HuH-7 (cell line): ENCODE measurements around the gene PHLDB3.
"Not testable (repeated sequence)": the region's sequence is repeated elsewhere in the genome, so short reads cannot be mapped to it uniquely, and the experiment has no call there.

ENCODE experiments used
- DNase-seq: peaks from one replicate; pipeline ENCODE4 v3.0.0; 2011; ENCODE audit warnings: low spot score

PHLDB3 gene

GRCh38 chr19:43504426-43505185 lies at the start of gene PHLDB3:
Gene PHLDB3 (minus strand): TSS chr19:43504746. CDS start chr19:43504118, 628 bp downstream.
- DNase-seq, result peak; percentile 46

- DNase-seq, result no peak
These were observed 49.1 kb upstream of the PHLDB3 start for GRCh38 chr19:43553656-43554055.

DNA sequence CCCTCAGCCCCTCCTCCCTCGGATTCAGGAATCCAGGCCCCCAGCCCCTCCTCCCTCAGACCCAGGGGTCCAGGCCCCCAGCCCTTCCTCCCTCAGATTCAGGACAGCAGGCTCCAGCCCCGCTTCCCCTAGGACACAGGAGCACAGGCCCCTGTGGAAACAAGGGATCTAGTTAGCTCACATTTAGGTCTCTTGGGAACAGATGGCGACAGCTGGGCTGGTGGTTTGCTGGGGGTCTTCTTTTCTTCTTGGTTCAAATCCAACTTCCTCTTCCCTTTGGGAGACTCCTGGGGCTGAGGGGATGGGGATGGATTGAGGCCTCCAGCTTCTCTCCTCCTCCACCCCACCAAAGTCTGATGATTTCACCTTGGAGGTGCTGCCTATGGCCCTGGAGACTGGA lies 48.1 kb upstream of the PHLDB3 start:
- DNase-seq, result no peak

- DNase-seq, result no peak
These were observed 47.6 kb upstream of the PHLDB3 start for GRCh38 chr19:43552198-43552450.

DNA sequence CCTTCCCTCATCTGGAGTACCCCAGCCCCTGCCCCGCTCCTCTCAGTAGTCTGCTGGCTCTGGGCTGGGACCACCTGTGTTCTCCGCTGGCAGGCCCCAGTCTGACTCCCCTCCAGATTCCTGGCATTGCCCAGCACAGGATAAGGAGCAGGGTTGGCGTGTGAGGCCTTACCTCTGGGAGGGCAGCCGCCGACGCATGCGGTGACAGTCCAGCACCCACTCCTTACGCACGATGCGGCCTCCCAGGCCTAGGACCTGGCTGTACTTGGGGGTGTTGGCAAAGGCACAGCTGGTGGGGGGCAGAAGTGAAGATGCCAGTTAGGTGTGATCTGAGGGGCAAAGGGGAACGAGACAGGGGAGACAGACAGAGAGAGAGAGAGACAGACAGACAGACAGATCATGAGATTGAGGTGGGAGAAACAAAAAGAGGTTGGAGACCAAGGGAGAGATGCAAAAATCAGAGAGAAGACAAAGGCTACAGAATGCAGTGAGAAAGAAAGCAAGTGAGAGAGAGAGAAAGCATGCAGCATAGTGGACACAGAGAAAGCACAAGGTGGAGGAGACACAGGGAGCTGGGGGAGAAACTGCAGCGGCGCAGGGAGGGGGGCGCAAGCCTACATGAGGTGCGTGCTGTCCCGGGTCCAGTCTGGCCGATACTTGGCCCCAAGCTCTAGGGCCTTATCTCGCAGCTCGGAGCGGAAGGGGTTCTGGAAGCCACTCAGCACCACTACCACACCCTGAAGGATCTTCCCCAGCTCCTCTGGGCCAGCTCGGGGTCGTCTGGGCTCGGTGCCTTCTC lies 47.1 kb upstream of the PHLDB3 start:
- DNase-seq, result no peak

DNA sequence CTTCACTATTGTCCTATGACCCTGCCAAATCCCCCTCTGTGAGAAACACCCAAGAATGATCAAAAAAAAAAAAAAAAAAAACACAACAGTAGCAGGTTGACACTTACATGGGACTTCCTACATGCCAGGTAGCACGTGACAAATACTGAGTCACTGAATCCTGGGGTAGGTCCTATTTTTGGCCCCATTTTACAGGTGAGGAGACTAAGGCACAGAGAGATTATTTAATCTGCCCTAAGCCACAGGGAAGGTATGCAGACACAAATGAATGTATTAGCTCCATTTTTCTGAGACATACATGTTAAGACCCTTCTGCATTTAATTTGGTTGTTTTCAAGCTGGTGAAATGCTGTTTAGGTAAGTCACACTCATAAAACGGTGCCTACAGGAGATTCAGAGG lies 44.2 kb upstream of the PHLDB3 start:
- DNase-seq, result no peak

DNA sequence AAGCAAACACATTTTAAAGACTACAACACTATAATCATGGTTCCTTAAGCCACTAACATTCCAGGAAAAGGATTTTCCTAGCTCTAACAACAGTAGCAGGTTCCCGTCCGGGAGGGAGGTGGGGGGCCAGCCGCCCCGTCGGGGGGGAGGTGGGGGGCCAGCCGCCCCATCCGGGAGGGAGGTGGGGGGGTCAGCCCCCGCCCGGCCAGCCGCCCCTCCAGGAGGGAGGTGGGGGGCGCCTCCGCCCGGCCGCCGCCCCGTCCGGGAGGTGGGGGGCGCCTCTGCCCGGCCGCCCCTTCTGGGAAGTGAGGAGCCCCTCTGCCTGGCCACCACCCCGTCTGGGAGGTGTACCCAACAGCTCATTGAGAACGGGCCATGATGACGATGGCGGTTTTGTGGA lies 43.4 kb upstream of the PHLDB3 start:
- DNase-seq, result not testable (repeated sequence)

DNA sequence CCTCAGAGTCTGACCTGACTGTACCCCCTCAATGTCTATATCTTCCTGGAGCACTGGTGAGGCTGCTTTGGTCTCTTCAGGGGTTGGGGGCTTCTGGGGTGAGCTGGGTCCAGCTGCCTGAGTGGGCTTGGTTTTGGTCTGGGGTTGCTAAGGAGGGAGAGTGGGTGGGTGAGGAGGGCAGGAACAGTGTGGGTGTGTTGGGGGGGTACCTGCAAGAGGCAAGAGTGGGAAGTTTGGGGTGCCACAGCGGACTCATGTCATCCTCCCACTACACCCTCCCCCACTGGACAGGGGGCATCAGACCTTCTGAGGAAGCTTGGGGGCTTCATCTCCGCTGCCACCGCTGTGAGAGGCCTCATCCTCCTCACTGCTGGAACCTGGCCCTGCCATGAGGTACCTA lies 42.0 kb upstream of the PHLDB3 start:
- DNase-seq, result no peak

- DNase-seq, result no peak
These were observed 41.4 kb upstream of the PHLDB3 start for GRCh38 chr19:43545981-43546380.

- no peak for DNase-seq
These were observed 40.7 kb upstream of the PHLDB3 start for GRCh38 chr19:43545276-43545675.

DNA sequence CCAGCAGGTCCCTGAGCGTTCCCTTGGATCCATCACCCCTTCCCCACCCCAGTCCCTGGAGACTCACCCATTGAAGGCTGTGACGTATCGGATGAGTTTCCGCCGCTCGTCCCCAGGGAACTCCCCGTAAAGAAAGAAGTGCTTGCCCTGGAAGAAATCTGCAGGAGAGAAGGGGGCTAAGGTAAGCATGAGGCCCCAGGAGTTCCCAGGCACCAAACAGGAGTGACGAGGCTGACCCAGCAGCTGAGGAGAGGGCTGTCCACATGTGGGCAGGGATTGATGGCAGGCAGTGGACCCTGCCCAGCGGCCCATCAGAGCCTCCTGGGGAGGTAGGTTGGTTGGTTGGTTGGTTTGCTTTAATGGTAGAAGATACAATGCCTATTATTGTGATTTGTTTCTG lies 39.5 kb upstream of the PHLDB3 start:
- DNase-seq, result no peak

- no peak for DNase-seq
These were observed 37.5 kb upstream of the PHLDB3 start for GRCh38 chr19:43541920-43542650.

GRCh38 chr19:43540381-43540780 lies 35.8 kb upstream of the PHLDB3 start:
- no peak for DNase-seq

GRCh38 chr19:43538922-43539321 lies 34.4 kb upstream of the PHLDB3 start:
- DNase-seq, result no peak

GRCh38 chr19:43534816-43535761 lies 30.5 kb upstream of the PHLDB3 start:
- DNase-seq, result peak; percentile 70

GRCh38 chr19:43534305-43534815 lies 29.8 kb upstream of the PHLDB3 start:
- no peak for DNase-seq

- peak; percentile 98 for DNase-seq
These were observed 29.2 kb upstream of the PHLDB3 start for GRCh38 chr19:43533546-43534304.

DNA sequence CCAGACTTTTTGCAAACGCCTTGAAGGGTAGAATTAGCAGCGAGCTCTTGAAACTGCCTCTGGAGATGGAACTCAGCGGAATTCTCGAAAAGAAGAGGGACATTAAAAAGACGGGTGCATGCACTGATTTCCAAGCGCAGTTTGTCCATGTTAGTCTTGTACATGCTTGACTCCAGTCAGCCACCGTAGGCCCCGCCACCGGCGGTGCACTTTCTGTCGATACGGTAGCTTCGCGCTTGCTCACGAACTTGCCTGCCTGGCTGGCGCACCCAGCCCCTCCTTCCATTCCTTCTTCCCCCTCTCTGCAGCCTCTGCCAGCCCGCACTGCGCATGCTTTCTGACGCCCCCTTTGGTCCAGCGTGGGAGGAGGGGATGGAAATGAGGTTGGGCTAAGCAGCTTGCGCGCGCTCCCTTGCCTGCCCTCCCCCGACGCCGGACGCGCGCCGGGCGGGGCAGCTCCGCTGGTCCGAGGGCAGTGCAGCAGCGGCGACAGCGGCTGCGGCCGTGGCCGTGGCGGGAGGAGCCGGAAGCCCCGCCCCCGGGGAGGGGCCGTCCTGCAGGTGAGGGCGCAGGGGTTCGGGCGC lies 28.5 kb upstream of the PHLDB3 start, which contains the start of gene ZNF575:
Gene ZNF575 (plus strand): TSS at position 227 of the 584 bp plus-strand sequence. CDS start 1,235 bp downstream, outside the sequence.
- peak; percentile 98 for DNase-seq

DNA sequence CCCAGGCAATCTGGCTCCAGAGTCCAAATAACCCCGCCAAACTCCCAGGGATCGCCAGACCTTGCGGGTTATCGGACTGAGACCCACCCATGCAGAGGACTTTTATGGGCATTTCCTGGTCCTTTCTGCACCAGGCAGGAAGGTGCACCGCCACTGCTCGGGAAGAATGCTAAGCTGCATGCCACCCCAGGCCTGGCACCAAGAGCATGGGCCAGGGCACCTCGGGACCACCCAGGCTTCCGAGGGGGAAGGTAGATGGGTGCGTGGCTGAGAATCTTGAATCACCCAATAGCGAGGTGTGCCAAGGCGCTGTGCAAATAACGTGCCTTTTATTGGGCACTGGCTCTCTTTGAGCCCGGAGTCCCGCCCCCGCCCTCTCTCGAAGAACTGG lies 28.0 kb upstream of the PHLDB3 start:
- DNase-seq, result no peak

- no peak for DNase-seq
These were observed 23.5 kb upstream of the PHLDB3 start for GRCh38 chr19:43527860-43528622.
